HG02852 (cell line): ENCODE measurements around the gene TAF1A.

ENCODE experiments used
- ATAC-seq: cut with Tn5 transposase; IDR thresholded peaks from one replicate; pipeline ENCODE4 v1.9.1; 2021; ENCODE audit warnings: mild to moderate bottlenecking, moderate library complexity; ENCODE audit not compliant: unreplicated experiment

Gene TAF1A

DNA sequence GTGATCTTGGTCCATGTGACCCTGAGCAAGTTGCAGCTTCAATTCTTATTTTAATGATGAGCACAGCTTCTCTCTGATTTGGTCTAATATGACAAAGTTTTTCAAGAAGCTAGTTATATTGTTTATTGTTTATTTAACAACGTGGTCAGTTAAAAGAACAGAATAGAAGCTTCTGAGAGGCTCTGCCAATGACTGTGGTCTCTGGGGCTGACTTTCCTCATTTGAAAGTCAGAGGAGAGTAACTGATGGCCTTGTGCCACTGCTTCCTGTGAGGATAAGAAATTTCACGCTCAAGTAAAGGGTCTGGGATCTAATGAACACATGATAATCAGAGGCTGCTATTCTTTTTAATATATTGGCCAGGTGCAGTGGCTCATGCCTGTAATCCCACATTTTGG lies 49.1 kb downstream of the TAF1A start:
- ATAC-seq, result no peak

- no peak for ATAC-seq
Observed at GRCh38 chr1:222539951-222540597, 49.7 kb downstream of the TAF1A start.

DNA sequence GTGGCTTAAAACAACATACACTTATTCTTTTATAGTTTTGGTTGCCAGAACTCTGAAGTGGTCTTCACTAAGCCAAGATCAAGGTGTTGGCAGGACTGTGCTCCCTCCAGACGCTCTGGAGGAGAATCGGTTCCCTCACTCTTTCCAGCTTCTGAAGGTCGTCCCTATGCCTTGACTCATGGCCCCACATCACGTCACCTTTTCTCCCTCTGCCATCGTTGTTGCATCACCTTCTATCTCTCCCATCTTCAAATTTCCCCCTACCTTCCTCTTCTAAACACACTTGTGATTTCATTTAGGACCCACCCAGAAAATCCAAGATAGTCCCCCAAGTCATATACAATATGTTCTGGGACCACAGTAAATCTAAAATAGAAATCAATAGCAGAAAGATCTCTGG lies 54.3 kb downstream of the TAF1A start:
- ATAC-seq, result no peak

DNA sequence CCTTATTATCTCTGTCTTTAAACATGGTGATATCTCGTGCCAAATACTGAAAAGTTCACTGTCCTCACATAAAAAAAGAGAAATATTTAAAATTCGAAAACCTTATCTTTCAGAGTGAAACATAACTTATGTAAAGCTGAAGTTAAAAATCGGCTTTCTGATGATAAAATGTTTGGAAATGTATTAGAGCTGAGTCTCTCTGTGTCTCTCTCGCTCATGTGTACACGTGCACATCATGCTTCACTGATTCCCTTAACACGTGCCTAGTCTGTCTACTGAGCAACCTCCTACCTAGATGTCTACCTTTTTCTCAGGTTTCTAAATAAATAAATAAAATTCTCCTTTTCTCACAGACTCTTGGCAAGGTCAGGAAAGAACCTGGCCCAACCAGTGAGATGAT lies 58.9 kb downstream of the TAF1A start:
- no peak for ATAC-seq

GRCh38 chr1:222529916-222530315 lies 59.8 kb downstream of the TAF1A start:
- no peak for ATAC-seq

DNA sequence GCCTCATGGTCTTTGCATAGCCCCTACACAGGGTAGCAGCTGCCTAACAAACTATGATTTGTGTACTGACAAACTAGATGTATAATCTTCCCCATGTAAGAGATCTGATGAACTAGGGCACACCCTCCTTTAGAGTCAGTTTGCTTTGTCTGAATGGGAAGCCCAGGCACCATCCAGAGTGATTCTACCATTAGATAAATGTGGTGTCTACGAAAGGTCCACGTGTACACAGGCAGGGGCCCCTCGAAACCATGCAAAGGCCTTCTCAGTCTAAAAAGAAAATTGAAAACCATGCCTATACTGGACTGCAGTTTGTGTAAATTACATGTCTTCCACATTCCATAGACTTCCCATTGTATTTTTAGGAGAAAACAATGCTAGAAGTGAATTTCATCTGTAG lies 60.6 kb downstream of the TAF1A start:
- ATAC-seq, result no peak

GRCh38 chr1:222525951-222526350 lies 63.8 kb downstream of the TAF1A start:
- ATAC-seq, result no peak

DNA sequence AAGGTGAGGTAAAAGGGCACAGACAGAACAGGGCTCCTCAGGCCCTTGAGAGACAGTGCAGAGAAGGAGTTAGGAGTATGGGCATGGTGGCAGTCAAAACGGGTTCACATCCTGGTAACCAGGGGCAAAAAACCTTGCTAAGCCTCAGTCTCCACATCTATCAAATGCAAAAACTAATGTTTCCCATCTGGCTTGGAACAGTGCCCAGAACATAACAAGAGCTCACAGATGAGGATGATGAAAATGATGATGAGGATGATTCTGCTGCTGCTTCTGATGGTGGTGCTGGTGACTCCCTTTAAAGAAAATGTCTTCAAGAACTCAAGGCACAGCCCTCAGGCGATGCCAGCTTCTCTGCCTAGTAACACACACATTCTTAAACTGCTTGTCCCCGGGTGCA lies 65.9 kb downstream of the TAF1A start:
- no peak for ATAC-seq

DNA sequence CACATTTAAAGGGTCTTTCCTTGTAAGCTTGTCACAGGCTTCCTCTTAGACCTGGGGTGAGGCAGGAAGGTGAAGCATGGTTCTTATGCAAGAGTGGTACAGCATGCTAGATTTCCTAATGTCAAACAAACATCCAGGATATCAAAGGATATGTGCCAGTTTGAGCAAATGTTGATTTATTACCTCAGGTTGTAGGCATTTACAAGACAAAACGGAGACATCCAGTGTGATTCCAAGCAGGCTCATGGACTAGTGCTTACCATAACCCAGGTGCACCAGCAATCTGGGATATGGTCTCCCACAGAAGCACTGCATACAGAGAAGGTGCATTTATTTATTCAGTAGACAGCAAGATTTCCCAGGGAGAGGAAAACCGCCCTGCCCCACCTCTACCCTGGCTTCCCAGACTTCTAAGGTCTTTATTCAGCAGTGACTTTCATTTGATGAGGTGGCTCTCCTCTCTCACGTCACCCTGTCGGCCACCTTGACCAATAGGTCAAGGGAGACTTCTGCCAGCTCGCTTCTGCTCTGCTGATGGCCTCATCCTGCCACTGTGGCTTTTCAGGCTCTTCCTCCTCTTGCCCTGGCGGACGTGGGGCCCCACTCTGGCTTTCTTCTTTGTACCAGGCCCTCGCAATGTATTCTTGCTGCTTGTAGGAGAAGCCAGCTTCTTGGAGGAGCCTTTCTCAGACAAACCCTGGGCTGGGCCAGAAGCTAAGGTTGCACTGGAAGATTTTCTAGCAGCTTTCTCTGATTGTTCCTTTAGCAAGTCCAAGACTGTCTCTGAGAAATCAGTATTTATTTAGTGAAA lies 67.4 kb downstream of the TAF1A start:
- no peak for ATAC-seq

DNA sequence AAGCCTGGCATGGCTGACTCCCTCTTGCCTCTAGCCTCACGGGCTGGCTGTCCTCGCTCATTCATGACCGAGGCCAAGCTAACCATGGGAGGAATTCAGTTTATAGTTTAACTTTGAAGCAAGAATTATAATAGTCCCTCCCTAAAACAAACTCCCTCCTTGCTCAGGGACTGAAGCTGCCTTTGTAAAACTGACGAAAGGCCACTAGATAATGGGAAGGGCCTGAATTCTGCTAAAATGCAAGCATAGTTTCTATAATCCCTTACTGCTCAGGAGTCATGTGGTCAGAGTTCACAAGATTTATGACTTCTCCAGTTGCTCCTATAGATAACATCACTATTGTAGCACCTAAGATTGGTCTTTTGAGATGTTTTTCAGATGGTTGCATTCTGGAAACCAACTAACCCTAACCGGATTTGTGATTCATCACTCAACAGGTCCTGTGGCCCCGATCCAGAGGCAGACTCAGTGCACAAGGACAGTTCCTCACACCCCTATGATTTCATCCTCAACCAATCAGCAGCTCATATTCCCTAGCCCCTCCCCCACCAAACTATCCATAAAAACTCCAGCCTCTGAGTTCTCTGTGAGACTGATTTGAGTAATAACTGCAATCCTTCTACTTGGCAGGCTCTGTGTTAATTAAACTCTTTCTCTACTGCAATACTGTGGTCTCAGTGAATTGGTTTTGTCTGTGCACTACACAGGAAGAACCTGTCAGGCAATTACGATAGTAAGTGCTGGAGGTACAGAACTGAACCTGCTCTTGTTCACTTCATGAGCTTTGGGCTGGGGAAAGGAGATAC lies 68.2 kb downstream of the TAF1A start:
- no peak for ATAC-seq
